HUDEP-2 (cell line): ENCODE data around the gene RASD2.

Experiments
- DNase-seq, 76 experiments: peaks; one replicate each; lab custom pipeline; 2025; ENCODE audit not compliant: unreplicated experiment in 76 of 76; lab: John Stamatoyannopoulos, UW

RASD2 gene

DNA sequence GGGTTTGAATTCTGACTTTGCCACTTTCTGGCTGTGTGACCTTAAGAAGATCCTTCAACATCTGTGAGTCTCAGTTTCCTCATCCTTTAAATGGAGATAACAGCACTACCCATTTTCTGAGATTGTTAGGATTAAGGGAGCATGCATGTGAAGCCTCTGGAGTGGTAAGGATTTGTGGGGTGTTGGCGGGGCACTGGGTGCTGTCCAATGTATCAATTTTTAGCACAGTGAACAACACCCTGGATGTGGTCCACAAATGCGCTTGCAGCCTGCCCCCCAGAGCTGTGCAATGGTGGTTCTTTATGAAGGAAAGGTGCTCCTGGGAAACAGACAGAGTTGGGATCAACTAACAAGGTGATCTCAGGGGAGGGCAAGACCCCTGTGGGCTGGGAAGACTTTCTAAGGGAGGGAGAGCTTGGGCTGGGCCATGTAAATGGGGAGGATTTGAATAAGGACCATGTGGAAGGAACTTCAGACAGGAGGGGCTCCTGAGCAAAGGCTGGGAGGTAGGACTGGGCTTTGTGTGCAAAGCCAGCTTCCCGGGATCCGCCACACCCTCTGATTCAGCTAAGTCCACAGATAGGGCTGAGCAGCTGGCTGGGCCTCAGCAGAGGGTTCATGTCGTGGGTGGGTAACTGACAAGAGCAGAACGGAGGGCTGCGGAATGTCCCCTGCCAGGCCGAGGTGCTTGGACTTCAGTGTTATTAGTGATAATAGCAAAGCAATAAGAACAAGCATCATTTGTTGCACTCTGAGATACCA lies 22.7 kb upstream of the RASD2 start:
- no peak for DNase-seq

DNA sequence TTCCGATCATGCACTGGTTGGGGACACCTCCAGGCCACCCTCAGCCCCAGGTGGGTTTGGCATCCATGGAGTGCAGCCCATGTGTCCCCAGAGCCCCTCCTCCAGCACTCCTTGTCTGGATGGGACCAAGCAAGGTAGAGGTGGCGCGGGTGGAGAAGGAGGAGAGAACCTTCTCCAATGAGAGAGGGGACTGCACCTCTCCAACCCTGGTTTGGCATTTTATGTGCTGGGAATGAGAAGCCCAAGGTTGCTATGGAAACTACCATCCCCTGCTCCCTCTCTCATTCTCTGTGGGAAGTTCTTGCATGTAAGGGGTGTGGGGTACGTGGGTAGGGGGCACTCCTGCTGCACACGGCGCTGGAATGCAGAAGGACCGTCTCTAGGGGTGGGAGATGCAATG lies 21.8 kb upstream of the RASD2 start:
- no peak for DNase-seq

DNA sequence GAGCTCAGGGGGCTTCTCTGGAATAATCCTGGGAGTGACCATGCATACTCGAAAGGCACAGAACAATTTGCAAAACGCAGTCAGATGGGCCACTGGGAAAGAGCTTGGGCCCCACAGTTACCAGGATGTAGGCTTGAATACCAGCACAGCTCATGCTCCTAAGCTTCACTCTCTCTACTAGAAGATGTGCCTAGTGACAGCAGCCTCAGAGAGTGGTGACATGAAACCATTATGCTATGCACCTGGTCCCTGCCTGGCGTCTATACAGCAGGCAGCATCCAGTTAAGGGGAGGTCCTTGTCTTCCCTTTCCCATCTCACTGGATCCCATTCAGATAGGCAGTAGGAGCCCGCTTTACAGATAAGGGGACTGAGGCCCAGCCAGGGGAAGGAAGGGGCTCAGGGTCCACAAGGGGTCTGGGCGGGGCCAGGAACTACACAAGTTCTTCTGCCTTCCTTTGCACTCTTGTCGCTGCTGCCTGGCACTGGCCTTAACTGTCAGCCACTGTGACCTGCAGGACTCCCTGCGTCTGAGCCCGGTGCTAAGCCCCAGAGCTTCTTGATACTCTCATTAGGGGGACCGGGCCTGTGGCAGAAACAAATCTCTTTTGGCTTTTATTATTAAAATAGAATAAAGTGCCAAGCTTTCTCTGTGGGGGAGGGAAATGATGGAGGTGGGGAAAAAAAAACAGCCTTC lies 21.2 kb upstream of the RASD2 start:
- DNase-seq = no peak

DNA sequence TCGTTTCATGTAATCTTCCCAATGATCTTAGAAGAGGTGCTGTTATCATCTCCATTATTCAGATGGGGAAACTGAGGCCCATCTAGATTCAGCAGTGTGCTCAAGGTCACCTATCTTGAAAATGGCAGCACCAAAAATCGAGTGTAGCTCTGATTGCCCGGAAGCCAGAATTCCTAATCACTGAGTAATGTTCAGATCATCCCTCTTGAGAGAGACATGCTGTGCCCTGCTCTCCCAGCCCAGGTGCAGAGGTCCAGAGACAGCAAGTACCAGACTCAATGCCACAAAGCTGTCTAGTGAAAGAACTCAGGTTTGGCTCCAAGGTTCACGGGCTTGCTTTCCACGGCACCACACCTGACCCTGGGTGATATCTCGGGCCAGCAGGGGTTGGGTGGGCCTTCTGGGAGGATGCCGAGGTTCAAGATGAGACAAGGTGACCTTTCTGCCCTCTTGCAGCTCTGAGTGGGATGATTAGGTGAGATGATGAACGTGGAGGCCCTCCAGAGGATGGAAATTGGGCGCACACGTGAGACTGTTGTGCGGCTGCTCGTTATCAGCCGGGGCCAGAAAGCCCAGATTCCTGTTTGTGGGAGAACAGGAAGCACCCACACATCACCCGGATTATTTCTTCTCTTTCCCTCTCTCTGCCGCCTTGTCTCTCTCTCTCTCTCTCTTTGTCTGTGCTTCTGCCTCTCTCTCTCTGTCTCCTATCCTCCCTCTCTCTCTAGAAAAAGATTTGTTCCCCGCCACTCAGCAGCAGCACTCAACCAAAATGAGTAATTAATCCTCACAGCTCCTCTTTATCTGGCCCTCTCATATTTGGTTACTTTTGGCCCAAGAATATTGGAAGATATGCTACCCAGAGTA lies 19.0 kb upstream of the RASD2 start:
- DNase-seq = no peak

DNA sequence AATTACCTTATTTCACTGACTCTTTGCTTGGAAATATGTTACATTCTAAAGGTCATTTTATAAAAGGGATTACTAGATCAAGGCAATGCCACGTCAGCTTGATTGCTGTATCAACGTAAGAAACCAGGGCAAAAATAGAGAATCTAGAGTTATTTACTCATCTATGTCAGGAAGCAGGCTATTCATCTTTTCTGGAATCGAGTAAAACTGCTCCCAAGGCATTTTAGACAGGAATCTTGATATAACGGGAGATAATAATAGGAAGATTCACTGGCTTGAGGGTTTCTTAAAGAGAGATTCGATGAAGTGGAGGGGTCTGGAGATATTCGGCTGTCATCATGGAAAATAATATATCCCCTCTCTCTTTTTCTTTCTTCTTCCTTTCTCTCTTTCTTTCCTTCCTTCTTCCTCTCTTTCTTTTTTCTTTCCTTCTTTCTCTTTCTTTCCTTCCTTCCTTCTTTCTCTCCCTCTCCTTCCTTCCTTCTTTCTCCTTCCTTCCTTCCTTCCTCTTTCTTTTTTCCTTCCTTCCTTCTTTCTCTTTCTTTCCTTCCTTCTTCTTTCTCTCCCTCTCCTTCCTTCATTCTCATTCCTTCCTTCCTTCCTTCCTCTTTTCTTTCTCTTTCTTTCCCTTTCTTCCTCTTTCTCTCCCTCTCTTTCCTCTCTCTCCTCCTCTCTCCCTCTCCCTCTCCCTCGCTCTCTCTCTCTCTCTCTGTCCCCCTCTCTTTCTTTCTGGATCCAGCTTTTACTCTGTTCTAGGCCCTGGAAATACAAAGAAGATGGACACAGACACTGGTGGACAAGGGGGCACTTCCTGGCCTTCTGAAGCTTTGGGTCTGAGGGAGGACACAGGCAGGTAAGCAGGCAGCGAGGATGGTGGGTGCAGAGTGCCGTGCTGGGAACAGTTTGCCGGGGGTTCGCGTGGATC lies 18.1 kb upstream of the RASD2 start:
- DNase-seq = no peak

DNA sequence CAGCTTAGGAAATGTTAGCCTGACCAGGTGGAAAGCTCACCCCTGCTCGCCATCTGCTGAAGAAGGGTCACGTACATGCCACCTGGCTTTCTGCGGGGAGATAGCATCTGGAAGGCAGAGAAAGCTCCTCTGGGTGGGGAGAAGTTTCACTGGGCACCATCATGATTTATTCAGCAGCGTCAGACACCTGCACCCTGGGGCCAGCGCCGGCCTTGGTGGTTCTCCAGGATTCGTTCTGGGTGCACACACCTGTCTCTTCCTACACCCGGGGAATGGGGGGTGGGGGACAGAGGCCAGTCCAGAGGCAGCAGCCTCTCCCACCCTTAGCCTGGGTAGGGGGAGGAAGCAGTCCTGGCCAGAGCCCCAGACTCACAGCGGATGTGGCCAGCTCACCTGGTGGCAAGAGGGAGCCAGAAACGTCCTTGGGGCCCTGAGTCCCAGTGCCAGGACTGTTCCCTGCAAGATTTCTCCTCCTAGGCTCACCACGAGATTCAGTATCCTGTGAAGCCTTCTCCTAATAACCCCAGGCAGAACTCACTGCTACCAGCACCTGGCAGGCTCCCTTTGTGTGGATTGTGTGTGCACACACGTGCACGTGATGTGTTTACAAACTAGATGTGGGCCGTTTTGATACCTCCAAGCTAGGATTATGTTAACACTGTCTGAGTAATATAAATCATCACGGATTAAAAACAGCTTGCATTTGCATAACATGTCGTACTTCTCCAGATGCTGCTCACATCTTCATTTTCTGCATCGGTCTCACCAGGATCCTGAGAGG lies 17.3 kb upstream of the RASD2 start:
- no peak for DNase-seq

DNA sequence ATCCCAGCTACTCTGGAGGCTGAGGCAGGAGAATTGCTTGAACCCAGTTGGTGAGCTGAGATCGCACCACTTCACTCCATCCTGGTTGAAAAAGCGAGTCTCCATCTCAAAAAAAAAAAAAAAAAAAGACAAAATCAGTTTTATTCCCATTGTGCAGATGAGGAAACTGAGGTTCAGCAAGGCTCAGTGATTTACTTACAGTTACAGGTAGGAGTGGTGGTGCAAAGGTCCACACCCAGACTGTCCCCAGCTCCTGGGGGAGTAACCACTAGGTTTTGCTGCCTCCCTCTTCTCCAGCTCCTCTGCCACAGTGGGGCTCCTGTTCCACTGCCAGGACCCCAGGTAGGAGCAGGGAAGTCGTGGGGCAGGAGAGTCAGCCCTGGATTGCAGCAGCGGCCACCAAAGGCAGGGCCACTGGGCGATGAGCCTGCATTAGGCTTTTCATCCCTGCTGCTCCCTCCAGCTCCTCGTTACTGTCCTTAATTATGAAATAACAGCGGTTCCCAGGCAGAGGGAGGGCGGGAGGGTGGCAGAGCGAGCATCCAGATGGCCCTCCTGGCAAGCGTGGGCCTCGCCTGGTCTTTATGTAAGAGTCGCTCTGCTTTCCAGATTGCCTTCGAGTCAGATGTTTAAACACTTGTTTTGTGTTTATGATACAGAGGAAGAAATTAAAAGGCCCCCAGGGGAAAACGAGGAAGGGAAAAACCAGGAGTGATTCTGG lies 15.5 kb upstream of the RASD2 start:
- no peak for DNase-seq

DNA sequence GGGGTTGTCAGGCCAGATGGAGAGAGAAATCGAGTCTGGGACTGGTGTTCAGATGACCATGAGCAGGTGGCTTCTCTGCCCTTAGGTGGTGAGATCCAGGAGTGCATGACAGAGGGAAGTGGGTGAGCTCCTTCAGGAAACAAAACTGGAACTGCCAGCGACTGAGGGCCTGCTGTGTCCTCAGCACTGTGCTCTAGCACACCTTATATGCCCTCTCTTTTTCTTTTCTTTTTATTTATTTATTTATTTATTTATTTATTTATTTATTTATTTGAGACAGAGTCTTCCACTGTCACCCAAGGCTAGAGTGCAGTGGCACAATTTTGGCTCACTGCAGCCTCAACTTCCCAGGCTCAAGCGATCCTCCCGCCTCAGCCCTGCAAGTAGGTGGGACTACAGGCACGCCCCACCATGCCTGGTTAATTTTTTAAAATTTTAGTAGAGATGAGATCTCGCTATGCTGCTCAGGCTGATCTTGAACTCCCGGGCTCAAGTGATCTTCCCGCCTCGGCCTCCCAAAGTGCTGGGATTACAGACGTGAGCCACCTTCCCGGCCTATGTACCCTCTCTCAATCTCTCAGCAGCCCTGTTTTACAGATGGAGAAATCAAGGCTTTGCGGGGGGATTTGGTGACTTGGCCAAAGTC lies 14.8 kb upstream of the RASD2 start:
- no peak for DNase-seq

DNA sequence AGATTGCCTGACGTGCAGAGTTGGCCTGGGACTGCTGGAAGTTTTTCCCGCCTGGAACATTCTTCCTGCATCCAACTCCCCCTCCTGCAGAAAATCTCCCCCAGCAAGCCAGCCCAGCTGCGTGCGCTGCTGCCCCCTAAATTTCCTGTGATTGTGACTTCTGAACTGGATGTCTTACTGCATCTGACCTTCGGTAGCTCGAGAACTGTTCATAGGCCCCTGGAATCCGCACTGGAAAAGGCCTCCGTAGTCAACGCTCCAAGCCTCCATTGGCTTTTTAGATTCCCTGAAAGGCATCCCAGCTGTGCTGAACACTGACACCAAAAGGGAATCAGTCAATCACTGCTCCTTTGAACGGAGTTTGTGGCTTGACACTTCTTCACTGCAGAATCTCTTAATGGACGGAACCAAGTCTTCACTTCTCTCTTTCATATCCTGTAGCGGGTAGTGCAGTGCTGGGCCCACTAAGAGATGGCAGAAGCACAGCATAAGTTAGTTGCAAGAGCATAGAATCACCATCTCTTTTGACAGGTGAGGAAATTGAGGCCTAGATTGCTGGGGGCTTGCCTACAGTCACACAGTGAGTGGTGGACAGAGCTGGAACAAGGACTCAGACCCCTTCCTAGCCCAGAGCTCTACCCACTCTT lies 14.2 kb upstream of the RASD2 start:
- no peak for DNase-seq

DNA sequence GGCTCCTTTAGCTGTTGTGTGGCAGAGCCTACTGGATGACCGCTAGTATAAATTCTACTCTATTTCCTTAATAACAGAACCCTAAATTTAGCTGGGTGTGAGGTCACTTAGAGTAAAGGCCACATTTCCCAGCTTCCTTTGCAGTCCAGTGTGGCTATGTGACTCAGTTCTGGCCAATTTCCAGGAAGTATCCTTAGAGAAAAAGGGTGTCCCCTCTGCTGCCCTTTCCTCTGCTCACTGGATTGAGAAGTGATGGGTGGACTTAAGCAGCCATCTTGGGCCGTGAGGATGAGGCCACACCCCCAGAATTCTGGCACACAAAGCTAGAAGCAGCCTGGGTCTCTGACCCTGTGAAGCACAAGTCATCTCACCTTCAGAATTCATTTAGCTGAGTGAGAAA lies 11.7 kb upstream of the RASD2 start:
- DNase-seq = no peak

DNA sequence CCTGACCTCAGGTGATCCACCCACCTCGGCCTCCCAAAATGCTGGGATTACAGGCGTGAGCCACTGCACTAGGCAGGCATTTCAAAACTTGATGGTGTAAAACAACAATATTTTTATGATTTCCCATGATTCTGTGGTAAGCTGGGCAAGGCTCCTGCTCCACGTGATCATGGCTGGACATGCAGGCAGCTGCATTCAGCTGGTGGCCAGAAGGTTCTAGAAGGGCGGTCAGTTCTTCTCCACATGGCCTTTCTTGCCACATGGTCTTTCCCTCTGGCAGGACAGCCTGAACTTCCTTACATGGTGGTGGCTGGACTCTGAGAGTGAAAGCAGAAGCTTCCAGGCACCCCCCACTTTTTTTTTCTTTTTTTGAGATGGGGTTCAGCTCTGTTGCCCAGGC lies 9.9 kb upstream of the RASD2 start:
- no peak for DNase-seq

DNA sequence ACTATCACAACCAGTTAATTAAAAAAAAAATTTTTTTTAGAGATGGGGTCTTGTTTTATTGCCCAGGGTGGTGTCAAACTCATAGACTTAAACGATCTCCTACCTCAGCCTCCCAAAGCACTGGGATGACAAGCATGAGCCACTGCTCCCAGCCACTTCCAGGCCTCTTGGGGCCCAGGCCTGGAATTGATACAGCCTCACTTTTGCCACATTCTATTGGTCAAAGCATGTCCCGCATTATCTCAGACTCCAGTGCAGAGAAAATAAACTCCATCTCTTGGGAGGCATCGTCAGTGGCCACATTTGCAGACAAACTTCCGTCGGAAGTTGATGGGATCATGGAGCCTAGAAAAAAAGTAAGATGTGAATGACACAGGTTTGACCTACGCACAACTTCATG lies 9.4 kb upstream of the RASD2 start:
- no peak for DNase-seq

DNA sequence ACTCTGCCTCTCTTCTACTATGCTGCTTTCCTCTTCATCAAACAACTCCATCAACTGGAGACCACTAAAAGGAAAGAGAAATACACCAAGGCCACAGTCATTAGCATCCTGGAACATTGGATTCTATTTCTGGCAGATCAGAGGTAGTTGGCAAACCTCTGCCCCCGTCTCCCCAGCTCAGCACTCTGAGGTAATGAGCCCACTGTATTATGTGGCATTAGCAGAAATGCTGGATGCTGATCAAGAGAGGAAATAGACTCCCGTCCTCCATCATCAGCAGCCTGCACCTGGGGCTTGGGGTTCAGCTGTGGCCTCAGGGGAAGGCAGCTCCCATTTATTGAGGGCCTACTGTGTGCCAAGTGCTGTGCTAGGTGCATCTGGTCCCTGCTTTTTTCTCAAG lies 9.0 kb upstream of the RASD2 start:
- no peak for DNase-seq

DNA sequence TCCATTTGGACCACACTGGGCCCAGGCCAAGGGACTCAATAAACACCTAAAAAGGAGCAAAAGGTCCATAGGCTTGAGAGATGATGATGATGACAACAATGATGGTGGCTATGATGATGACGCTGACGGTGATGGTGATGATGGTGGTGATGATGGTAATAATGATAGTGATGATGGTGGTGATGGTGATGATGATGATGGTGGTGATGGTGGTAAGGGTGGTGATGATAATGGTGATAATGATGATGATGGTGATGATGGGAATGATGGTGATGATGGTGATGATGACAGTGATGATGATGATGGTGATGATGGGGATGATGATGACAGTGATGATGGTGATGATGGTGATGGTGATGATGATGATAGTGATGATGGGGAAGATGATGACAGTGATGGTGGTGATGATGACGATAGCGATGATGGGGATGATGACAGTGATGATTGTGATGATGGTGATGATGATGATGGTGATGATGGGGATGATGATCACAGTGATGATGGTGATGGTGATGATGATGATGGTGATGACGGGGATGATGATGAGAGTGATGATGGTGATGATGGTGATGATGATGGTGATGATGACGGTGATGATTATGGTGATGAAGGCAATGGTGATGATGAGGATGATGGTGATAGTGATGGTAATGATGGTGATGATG lies 7.1 kb upstream of the RASD2 start:
- no peak for DNase-seq

DNA sequence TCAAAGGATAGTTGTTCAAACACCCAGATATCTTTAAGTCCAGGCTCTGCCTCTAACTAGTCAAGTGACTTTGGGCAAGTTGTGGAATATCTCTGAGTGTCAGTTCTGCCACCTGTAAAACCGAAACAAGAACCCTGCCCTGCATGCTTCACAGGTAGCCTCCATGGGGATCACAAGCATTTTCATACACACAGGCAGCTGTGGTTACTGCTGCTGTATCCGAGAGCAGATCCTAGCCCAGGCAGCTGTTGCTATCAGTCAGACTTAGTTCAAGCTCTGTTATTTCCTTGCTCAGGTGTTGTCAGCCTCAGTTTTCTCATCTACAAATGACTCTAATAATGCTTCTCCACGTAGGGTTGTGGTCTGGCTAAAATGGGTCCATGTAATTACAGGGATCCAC lies 6.5 kb upstream of the RASD2 start:
- no peak for DNase-seq

DNA sequence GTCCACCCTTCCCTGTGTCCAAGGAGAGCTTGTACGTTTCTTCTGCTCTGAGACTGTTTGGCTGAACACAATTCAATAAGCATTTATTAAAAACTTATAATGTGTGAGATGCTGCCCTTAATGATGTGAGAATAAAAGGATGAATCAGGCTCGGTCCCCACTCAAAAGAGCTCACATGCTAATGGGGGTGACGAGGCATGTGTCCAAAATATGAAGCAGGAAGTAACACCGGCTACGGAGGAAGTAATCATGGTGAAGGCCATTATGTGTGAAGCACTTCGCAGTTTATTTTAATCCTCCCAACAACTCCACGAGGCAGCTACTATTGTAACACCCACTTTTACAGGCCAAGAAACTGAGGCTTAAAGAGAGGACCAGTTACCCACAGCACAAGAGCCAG lies 3.4 kb upstream of the RASD2 start:
- DNase-seq = no peak

DNA sequence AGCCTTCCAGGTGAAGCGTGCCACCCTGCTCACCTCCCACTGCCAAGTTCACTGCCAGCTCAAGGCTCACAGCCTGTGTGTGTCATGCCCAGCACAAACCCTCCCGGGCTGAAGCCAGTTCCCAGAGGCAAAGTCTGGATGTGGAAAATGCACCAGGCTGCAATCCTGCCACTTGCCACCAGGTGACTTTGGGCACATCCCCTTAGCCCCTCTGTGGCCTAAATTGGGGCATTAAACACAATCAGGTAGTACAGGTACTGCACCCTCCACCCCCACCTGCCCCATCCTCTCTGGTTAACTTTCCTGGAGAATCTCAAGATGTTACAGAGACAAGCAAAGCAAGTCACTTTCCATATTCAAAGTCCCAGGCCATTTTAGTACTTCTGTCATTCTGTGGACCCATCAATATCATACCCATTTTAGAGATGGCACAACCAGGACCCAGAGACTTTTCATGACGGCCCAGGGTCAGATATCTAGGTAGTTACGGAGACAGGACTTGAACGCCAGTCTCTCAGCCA lies 1.8 kb upstream of the RASD2 start:
- DNase-seq = peak in 21 of 76 experiments; percentile 4 to 34 (median 23)
